ENCODE data around the gene KLHL25.

DNA sequence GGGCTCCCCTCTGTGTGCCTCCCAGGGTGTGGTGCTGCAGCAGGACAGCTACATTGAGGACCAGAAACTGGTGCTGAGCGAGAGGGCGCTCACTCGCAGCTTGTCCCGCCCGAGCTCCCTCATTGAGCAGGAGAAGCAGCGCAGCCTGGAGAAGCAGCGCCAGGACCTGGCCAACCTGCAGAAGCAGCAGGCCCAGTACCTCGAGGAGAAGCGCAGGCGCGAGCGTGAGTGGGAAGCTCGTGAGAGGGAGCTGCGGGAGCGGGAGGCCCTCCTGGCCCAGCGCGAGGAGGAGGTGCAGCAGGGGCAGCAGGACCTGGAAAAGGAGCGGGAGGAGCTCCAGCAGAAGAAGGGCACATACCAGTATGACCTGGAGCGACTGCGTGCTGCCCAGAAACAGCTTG is 53.7 kb downstream of the KLHL25 start:
- TF ChIP-seq, protein P1, sequence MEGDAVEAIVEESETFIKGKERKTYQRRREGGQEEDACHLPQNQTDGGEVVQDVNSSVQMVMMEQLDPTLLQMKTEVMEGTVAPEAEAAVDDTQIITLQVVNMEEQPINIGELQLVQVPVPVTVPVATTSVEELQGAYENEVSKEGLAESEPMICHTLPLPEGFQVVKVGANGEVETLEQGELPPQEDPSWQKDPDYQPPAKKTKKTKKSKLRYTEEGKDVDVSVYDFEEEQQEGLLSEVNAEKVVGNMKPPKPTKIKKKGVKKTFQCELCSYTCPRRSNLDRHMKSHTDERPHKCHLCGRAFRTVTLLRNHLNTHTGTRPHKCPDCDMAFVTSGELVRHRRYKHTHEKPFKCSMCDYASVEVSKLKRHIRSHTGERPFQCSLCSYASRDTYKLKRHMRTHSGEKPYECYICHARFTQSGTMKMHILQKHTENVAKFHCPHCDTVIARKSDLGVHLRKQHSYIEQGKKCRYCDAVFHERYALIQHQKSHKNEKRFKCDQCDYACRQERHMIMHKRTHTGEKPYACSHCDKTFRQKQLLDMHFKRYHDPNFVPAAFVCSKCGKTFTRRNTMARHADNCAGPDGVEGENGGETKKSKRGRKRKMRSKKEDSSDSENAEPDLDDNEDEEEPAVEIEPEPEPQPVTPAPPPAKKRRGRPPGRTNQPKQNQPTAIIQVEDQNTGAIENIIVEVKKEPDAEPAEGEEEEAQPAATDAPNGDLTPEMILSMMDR (IDR thresholded peaks at IDR 0.05; ENCODE audit: borderline replicate concordance, extremely low read depth, low read length, poor library complexity, severe bottlenecking), result no peak
- TF ChIP-seq EZH2 (IDR thresholded peaks at IDR 0.05; ENCODE audit: borderline replicate concordance, low read depth, low read length, severe bottlenecking), result no peak
